ENCODE measurements around the gene KIRREL3. TPM values are rescaled to one million over a fixed set of nuclear protein-coding genes. Genes with fewer than 3 reads are reported as not detected.

KIRREL3 gene
- total and polyA plus RNA-seq, 12 donors, result 0.13 to 0.58 (median 0.30) TPM

- Histone ChIP-seq H3K4me3 (no peak overlapping the region), H3K27me3 (peaks cover 0 to 29% (median 18%) of the 10 kb centered on the region in 7 donors), H3K9me3 (no peaks in the 10 kb centered on the region), H3K36me3 (no peaks in the 10 kb centered on the region), H3K4me1 (no peaks in the 10 kb centered on the region), H3K27ac (no peak overlapping the region)
- no peak for ATAC-seq
- intact Hi-C loops (cut with DNase I), result no loop called here
- no peak for TF ChIP-seq CTCF (IDR thresholded peaks at IDR 0.05)
- DNase-seq, result no peak
- 52 to 58% methylated on average over 9 of the region's 9 CpGs for WGBS, 2 donors
Measured at GRCh38 chr11:126857860-126858808, 142.4 kb downstream of the KIRREL3 start.

- H3K9me3 ChIP-seq, result no peaks in the 10 kb centered on the region
- intact Hi-C loops (cut with DNase I), result no loop called here
- no peaks in the 10 kb centered on the region for H3K4me1 ChIP-seq
- H3K4me3 ChIP-seq, result no peak overlapping the region
- TF ChIP-seq CTCF (IDR thresholded peaks at IDR 0.05), result no peak
- no peak overlapping the region for H3K27ac ChIP-seq
- no peak for DNase-seq
- H3K36me3 ChIP-seq, result no peaks in the 10 kb centered on the region
- H3K27me3 ChIP-seq, result peaks cover 0 to 15% (median 5%) of the 10 kb centered on the region in 7 donors
- ATAC-seq, result no peak
Measured at GRCh38 chr11:126855536-126855935, 145.0 kb downstream of the KIRREL3 start.

- Histone ChIP-seq H3K4me3 (no peak overlapping the region), H3K36me3 (no peaks in the 10 kb centered on the region), H3K4me1 (no peaks in the 10 kb centered on the region), H3K9me3 (no peaks in the 10 kb centered on the region), H3K27me3 (peaks cover 0 to 7% (median 0%) of the 10 kb centered on the region in 7 donors), H3K27ac (no peak overlapping the region)
- intact Hi-C loops (cut with DNase I), result no loop called here
- TF ChIP-seq CTCF (IDR thresholded peaks at IDR 0.05), result no peak
- no peak for DNase-seq
- WGBS, 2 donors, result 72 to 89% methylated on average over 2 of the region's 2 CpGs
- ATAC-seq, result no peak
Measured at GRCh38 chr11:126853732-126854131, 146.8 kb downstream of the KIRREL3 start.

GRCh38 chr11:126844789-126845188 lies 155.8 kb downstream of the KIRREL3 start:
- H3K9me3 ChIP-seq, result no peaks in the 10 kb centered on the region
- no peak overlapping the region for H3K27ac ChIP-seq
- no peaks in the 10 kb centered on the region for H3K4me1 ChIP-seq
- ATAC-seq (no peak), DNase-seq (no peak)
- H3K36me3 ChIP-seq, result no peaks in the 10 kb centered on the region
- H3K27me3 ChIP-seq, result peaks cover 0 to 7% (median 0%) of the 10 kb centered on the region in 7 donors
- intact Hi-C loops (cut with DNase I), result no loop called here
- WGBS, 2 donors, result 58 to 80% methylated on average over 2 of the region's 2 CpGs
- no peak for TF ChIP-seq CTCF (IDR thresholded peaks at IDR 0.05)
- no peak overlapping the region for H3K4me3 ChIP-seq
